AG10803 (cell line): ENCODE measurements around the gene IRF7.

Source experiments
- DNase-seq: peaks from one replicate; pipeline ENCODE4 v3.0.0; 2010; ENCODE audit warnings: low read depth
- H3K4me3 ChIP-seq: 2 replicates; pipeline ENCODE4 v1.5.1; 2011; ENCODE audit warnings: mild to moderate bottlenecking, low read length, control low read depth
- TF ChIP-seq, protein P1 (sequence below): conservative IDR thresholded peaks from 2 replicates; pipeline ENCODE4 v1.5.1; 2011; ENCODE audit warnings: mild to moderate bottlenecking, low read length, control low read depth, inconsistent platforms

Gene IRF7

GRCh38 chr11:603154-603553 is 12.6 kb downstream of the IRF7 start:
- DNase-seq, result no peak
- H3K4me3 ChIP-seq, result no peak overlapping the region
- TF ChIP-seq, protein P1, sequence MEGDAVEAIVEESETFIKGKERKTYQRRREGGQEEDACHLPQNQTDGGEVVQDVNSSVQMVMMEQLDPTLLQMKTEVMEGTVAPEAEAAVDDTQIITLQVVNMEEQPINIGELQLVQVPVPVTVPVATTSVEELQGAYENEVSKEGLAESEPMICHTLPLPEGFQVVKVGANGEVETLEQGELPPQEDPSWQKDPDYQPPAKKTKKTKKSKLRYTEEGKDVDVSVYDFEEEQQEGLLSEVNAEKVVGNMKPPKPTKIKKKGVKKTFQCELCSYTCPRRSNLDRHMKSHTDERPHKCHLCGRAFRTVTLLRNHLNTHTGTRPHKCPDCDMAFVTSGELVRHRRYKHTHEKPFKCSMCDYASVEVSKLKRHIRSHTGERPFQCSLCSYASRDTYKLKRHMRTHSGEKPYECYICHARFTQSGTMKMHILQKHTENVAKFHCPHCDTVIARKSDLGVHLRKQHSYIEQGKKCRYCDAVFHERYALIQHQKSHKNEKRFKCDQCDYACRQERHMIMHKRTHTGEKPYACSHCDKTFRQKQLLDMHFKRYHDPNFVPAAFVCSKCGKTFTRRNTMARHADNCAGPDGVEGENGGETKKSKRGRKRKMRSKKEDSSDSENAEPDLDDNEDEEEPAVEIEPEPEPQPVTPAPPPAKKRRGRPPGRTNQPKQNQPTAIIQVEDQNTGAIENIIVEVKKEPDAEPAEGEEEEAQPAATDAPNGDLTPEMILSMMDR, result no peak

- DNase-seq, result no peak
- TF ChIP-seq, protein P1, result no peak
- no peak overlapping the region for H3K4me3 ChIP-seq
These were observed 14.0 kb downstream of the IRF7 start for GRCh38 chr11:601573-602245.

DNA sequence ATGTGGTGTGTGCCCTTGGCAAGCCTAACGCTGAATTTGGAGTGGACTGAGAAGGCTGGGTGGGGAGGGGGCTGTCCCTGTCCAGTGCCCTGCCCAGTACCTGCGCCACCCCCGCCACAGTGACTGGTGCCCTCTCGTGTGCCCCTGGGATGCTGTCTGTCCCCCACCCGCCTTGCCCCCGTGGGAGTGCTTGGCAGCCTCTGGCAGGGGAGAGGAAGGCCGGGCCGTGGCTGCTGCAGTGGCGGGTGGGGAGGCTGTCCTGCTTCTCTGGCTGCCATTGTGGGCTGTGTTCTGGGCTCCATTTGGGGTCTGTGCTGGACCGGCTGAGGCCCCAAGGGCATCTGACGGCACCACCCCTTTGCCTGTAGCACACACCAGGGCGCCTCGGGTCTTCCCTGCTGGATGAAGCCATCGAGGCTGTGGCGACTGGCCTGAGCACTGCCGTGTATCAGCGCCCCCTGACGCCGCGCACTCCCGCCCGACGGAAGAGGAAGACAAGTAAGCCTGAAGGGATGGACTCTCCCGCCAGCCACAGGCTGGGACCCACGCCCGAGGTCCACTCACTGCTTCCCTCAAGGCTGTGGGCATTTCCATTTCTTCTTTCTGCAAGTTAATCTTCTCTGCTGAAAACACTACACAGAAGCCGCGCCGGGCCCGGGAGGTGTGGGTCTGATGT is 17.6 kb downstream of the IRF7 start:
- DNase-seq, result no peak
- H3K4me3 ChIP-seq, result no peak overlapping the region
- TF ChIP-seq, protein P1, result no peak

GRCh38 chr11:597166-597725 is 18.5 kb downstream of the IRF7 start:
- no peak for DNase-seq
- TF ChIP-seq, protein P1, result no peak

DNA sequence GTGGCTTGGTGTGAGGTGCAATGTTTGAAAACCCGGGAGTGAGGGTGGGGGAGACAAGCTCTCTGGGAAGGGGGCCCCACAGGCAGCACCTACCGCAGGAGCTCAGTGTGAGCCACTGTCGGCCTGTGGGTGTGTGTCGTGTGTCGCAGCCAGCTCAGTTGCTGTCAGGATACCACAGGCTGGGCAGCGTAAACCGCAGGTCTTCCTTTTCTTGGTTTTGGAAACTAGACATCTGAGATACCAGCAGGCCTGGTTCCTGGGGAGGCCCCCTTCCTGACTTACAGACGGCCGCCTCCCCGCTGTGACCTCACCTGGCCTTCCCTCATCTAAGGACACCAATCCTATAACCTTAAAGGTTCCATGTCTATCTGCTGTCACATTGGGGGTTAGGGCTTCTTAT is 19.4 kb downstream of the IRF7 start:
- TF ChIP-seq, protein P1, result no peak
- H3K4me3 ChIP-seq, result no peak overlapping the region
- DNase-seq, result no peak

More at GRCh38 chr11:597166-597725, 18.5 kb downstream of the IRF7 start:
- H3K4me3 ChIP-seq, result no peak overlapping the region

DNA sequence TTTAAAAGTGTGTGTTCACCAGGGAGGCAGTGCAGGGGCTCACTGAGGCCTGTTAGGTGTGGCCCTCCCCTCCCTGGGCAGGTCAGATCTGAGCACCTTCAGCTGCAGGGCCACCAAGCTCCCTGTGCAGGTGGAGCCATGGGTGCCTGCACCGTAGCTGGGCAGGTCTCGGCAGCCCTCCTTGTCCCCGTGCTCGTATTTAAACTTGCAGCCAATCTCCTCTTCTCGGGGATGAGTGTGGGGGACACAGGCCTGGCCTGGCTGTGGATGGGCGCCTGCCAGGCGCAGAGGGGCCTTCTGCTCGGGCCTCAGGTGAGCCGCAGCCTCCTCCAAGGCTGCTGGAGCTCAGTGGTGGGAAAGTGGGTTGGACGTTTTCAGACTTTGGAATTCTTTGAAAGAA is 20.4 kb downstream of the IRF7 start:
- TF ChIP-seq, protein P1, result no peak
- DNase-seq, result no peak
- H3K4me3 ChIP-seq, result no peak overlapping the region

DNA sequence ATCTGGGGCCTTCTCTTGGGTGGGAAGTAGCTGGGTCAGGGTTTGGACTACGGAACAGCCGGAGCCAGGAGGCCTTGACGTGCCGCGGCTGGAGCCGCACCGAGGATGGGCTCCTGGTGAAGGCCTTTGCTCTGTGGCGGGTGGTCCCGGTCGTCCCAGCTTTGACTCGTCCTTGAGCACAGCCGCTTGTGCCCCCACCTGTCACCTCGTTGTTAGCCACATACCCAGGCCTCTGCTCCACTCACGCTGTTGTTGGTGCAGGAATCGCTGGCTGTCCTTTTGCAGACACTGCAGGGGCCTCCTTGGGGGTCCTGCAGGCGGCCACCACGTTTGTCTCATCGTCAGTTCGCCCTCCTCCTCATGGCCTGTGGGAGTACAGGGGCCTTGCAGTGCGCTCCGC is 22.4 kb downstream of the IRF7 start:
- H3K4me3 ChIP-seq, result no peak overlapping the region
- DNase-seq, result no peak
- TF ChIP-seq, protein P1, result no peak
